H9 (cell line): ENCODE measurements around the gene EID1. TPM values are rescaled to one million over a fixed set of nuclear protein-coding genes. Genes with fewer than 3 reads are reported as not detected.

Experiments
- DNase-seq: peaks from one replicate; pipeline ENCODE4 v3.0.0-alpha.2; 2017
- H2AFZ ChIP-seq: one replicate; pipeline ENCODE4 v1.6.1; 2013; ENCODE audit warnings: mild to moderate bottlenecking, low read length, control low read depth, moderate library complexity
- H2AK5ac ChIP-seq: 2 replicates; pipeline ENCODE4 v1.6.1; 2013; ENCODE audit warnings: low read length, control low read depth, mixed read lengths; ENCODE audit not compliant: insufficient read length
- H2BK120ac ChIP-seq: one replicate; pipeline ENCODE4 v1.6.1; 2013; ENCODE audit warnings: low read depth, mild to moderate bottlenecking, low read length, control low read depth, inconsistent platforms; ENCODE audit not compliant: poor library complexity, severe bottlenecking
- H2BK12ac ChIP-seq: 2 replicates; pipeline ENCODE4 v1.6.1; 2013; ENCODE audit warnings: low read length, control low read depth, mixed read lengths, low read depth; ENCODE audit not compliant: insufficient read length
- H2BK15ac ChIP-seq: 2 replicates; pipeline ENCODE4 v1.6.1; 2013; ENCODE audit warnings: low read depth, low read length, control low read depth
- H2BK20ac ChIP-seq: one replicate; pipeline ENCODE4 v1.6.1; 2013; ENCODE audit warnings: low read depth, mild to moderate bottlenecking, low read length, control low read depth, inconsistent platforms; ENCODE audit not compliant: poor library complexity, severe bottlenecking
- H2BK5ac ChIP-seq: 2 replicates; pipeline ENCODE4 v1.6.1; 2013; ENCODE audit warnings: low read length, control low read depth, mixed read lengths; ENCODE audit not compliant: insufficient read length
- H3K14ac ChIP-seq: 2 replicates; pipeline ENCODE4 v1.6.1; 2013; ENCODE audit warnings: low read length, control low read depth; ENCODE audit not compliant: insufficient read depth
- H3K18ac ChIP-seq: 2 replicates; pipeline ENCODE4 v1.6.1; 2013; ENCODE audit warnings: low read depth, mild to moderate bottlenecking, mixed read lengths, low read length, control low read depth; ENCODE audit not compliant: insufficient read length
- H3K23ac ChIP-seq: 2 replicates; pipeline ENCODE4 v1.6.1; 2013; ENCODE audit warnings: low read length, control low read depth, mixed read lengths, low read depth; ENCODE audit not compliant: insufficient read length
- H3K23me2 ChIP-seq: 2 replicates; pipeline ENCODE4 v1.6.1; 2013; ENCODE audit warnings: low read depth, mild to moderate bottlenecking, mixed read lengths, low read length, control low read depth; ENCODE audit not compliant: insufficient read length, poor library complexity, severe bottlenecking
- H3K27ac ChIP-seq: 2 replicates; pipeline ENCODE4 v1.5.1; 2013; ENCODE audit warnings: low read length, control low read depth, mixed read lengths, low read depth; ENCODE audit not compliant: insufficient read length
- H3K27me3 ChIP-seq: 2 replicates; pipeline ENCODE4 v1.6.1; 2013; ENCODE audit warnings: low read length, control low read depth, inconsistent platforms; ENCODE audit not compliant: insufficient read depth
- H3K4ac ChIP-seq: 2 replicates; pipeline ENCODE4 v1.6.1; 2013; ENCODE audit warnings: low read depth, mild to moderate bottlenecking, control low read depth, inconsistent platforms, low read length, moderate library complexity
- H3K4me1 ChIP-seq: 2 replicates; pipeline ENCODE4 v1.6.1; 2013; ENCODE audit warnings: low read length, control low read depth, inconsistent platforms; ENCODE audit not compliant: insufficient read depth
- H3K4me2 ChIP-seq: 2 replicates; pipeline ENCODE4 v1.6.1; 2013; ENCODE audit warnings: low read length, control low read depth, mixed read lengths; ENCODE audit not compliant: insufficient read length, insufficient read depth
- H3K56ac ChIP-seq: 2 replicates; pipeline ENCODE4 v1.6.1; 2013; ENCODE audit warnings: low read depth, mild to moderate bottlenecking, mixed read lengths, low read length, control low read depth; ENCODE audit not compliant: insufficient read length
- H3K79me1 ChIP-seq: 2 replicates; pipeline ENCODE4 v1.6.1; 2013; ENCODE audit warnings: low read depth, mild to moderate bottlenecking, moderate library complexity, low read length, control low read depth, inconsistent platforms; ENCODE audit not compliant: insufficient read depth, poor library complexity, severe bottlenecking
- H3K79me2 ChIP-seq: 2 replicates; pipeline ENCODE4 v1.6.1; 2013; ENCODE audit warnings: low read length, control low read depth, inconsistent platforms; ENCODE audit not compliant: insufficient read depth
- H3K9ac ChIP-seq: 2 replicates; pipeline ENCODE4 v1.6.1; 2013; ENCODE audit warnings: low read length, control low read depth, mixed read lengths; ENCODE audit not compliant: insufficient read length; ENCODE audit errors: extremely low read depth
- H3K9me3 ChIP-seq: one replicate; pipeline ENCODE4 v1.6.1; 2013; ENCODE audit warnings: low read depth, low read length, inconsistent platforms; ENCODE audit not compliant: control insufficient read depth
- H3T11ph ChIP-seq: one replicate; pipeline ENCODE4 v1.6.1; 2013; ENCODE audit warnings: mild to moderate bottlenecking, low read length, control low read depth, inconsistent platforms
- H4K20me1 ChIP-seq: one replicate; pipeline ENCODE4 v1.6.1; 2013; ENCODE audit not compliant: control insufficient read depth, insufficient read length, insufficient read depth
- H4K5ac ChIP-seq: 2 replicates; pipeline ENCODE4 v1.6.1; 2013; ENCODE audit warnings: low read depth, mild to moderate bottlenecking, mixed read lengths, low read length, control low read depth; ENCODE audit not compliant: insufficient read length
- H4K8ac ChIP-seq: replicated peaks from 2 replicates; pipeline ENCODE4 v1.6.1; 2013; ENCODE audit warnings: low read length, control low read depth, mixed read lengths, low read depth; ENCODE audit not compliant: insufficient read length
- H4K91ac ChIP-seq: 2 replicates; pipeline ENCODE4 v1.6.1; 2013; ENCODE audit warnings: low read depth, mild to moderate bottlenecking, moderate library complexity, mixed read lengths, low read length, control low read depth; ENCODE audit not compliant: insufficient read length
- H3K27ac Mint-ChIP-seq, 3 experiments: 2 replicates in 2 of 3; 3 replicates in 1 of 3; pipeline ENCODE4 v1.8.0; 2020 to 2021; ENCODE audit warnings: mixed read lengths in 3 of 3, mild to moderate bottlenecking in 1 of 3, moderate library complexity in 1 of 3
- H3K27me3 Mint-ChIP-seq: 2 replicates; pipeline ENCODE4 v1.8.0; 2021; ENCODE audit warnings: low read depth, mild to moderate bottlenecking, moderate library complexity, mixed read lengths
- H3K36me3 Mint-ChIP-seq, 3 experiments: 2 replicates in 2 of 3; 3 replicates in 1 of 3; pipeline ENCODE4 v1.8.0; 2020 to 2021; ENCODE audit warnings: low read depth in 3 of 3, mixed read lengths in 3 of 3; ENCODE audit not compliant: insufficient read depth in 1 of 3
- H3K4me1 Mint-ChIP-seq, 2 experiments: 2 replicates each; pipeline ENCODE4 v1.8.0; 2020; ENCODE audit warnings: mixed read lengths in 2 of 2
- H3K4me3 Mint-ChIP-seq, 2 experiments: 2 replicates in 1 of 2; 3 replicates in 1 of 2; pipeline ENCODE4 v1.8.0; 2020 to 2021; ENCODE audit warnings: mild to moderate bottlenecking in 2 of 2, mixed read lengths in 2 of 2, moderate library complexity in 1 of 2
- H3K9me3 Mint-ChIP-seq, 2 experiments: 2 replicates in 1 of 2; 3 replicates in 1 of 2; pipeline ENCODE4 v1.8.0; 2020; ENCODE audit warnings: mild to moderate bottlenecking in 2 of 2, mixed read lengths in 2 of 2, moderate library complexity in 1 of 2
- CTCF ChIP-seq: fragments of 200-600 bp; sonication (generic); conservative IDR thresholded peaks from 3 replicates; pipeline ENCODE4 v1.8.0; 2021; ENCODE audit warnings: antibody characterized with exemption, mild to moderate bottlenecking
- WGBS: extraction: QIAGEN DNeasy Blood & Tissue Kit; methylation state at CpG from one replicate; pipeline ENCODE4 v1.1.7; 2013; ENCODE audit warnings: missing lambda C conversion rate, low lambda C conversion rate, mixed read lengths; ENCODE audit not compliant: insufficient read length; ENCODE audit errors: extremely low coverage; 5-methylcytosine and 5-hydroxymethylcytosine counted together
- total RNA-seq: library from RNA; stranded (reverse); gene quantifications from 2 replicates; pipeline ENCODE4 v1.2.1, GENCODE V29; 2021

The EID1 gene
- total RNA-seq, 1 experiment from 2014 or later, result 113 TPM

DNA sequence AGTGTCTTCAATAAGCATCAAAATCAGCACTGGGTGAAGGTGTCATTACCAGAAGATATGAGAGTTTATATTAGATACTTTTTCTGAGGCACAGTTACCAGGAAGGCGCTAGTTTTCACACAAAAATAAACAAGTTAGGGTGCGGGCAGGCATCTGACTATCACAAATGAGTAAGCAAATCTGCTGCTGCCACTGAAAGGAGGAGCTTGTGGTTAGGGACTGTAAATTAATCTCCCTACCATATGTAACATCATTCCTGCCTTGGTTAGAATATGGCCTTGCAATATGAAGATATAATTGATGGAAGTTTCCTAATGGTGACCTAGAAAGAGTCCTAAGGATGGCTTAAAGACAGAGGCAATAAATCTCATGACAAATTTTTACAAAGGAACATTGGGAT lies 19.5 kb upstream of the EID1 start:
- no peak overlapping the region for H2BK15ac ChIP-seq
- peaks cover 25 to 36% of the 10 kb centered on the region in 2 experiments for H3K4me1 Mint-ChIP-seq
- no peak overlapping the region for H4K8ac ChIP-seq
- H3K27me3 Mint-ChIP-seq, result peaks cover 2% of the 10 kb centered on the region; the same call in 1 of the 2 replicates
- H2BK20ac ChIP-seq, result no peak overlapping the region
- H3K4me2 ChIP-seq, result no peak overlapping the region
- no peaks in the 10 kb centered on the region; a peak in 1 of 5 replicates for H3K9me3 Mint-ChIP-seq
- no peak overlapping the region for H3K27ac Mint-ChIP-seq
- no peak overlapping the region for H2BK5ac ChIP-seq
- no peaks in the 10 kb centered on the region for H3K79me2 ChIP-seq
- H3K4ac ChIP-seq, result no peak overlapping the region
- H2BK12ac ChIP-seq, result no peak overlapping the region
- H3K18ac ChIP-seq, result no peak overlapping the region
- H2AFZ ChIP-seq, result no peak overlapping the region
- H4K5ac ChIP-seq, result no peak overlapping the region
- H3K27me3 ChIP-seq, result no peaks in the 10 kb centered on the region
- no peak overlapping the region for H3T11ph ChIP-seq
- no peaks in the 10 kb centered on the region for H3K23me2 ChIP-seq
- DNase-seq, result no peak
- peaks cover 5% of the 10 kb centered on the region; the same call in 1 of the 2 replicates for H3K4me1 ChIP-seq
- TF ChIP-seq CTCF, result no peak
- no peak overlapping the region for H3K14ac ChIP-seq
- WGBS, result no CpG with 5 or more reads among the region's 2 CpGs
- H3K36me3 Mint-ChIP-seq, result no peaks in the 10 kb centered on the region
- no peak overlapping the region for H2AK5ac ChIP-seq
- H3K23ac ChIP-seq, result no peak overlapping the region
- no peak overlapping the region for H3K9ac ChIP-seq
- no peaks in the 10 kb centered on the region for H4K20me1 ChIP-seq
- no peak overlapping the region for H3K27ac ChIP-seq
- no peaks in the 10 kb centered on the region for H3K9me3 ChIP-seq
- no peak overlapping the region for H2BK120ac ChIP-seq
- H3K79me1 ChIP-seq, result no peaks in the 10 kb centered on the region
- H4K91ac ChIP-seq, result no peak overlapping the region
- H3K4me3 Mint-ChIP-seq, result no peak overlapping the region
- no peak overlapping the region for H3K56ac ChIP-seq
